ENCODE measurements around the gene SNAP29. TPM values are rescaled to one million over a fixed set of nuclear protein-coding genes. Genes with fewer than 3 reads are reported as not detected.

The SNAP29 gene
- total and polyA plus RNA-seq, 2 donors (not counting 3 experiments of a cell fraction or from before 2014, with no cell fraction given), result 16.4 to 26.7 TPM

- FAIRE-seq (no peak), DNase-seq (ENCODE audit: low read depth, low spot score) (no peak)
- Histone ChIP-seq H3K9ac (replicated peaks; ENCODE audit: extremely low read depth, insufficient read depth, low read length) (no peak overlapping the region), H3K4me3 (replicated peaks in 1 of 3; ENCODE audit: insufficient read depth in 1 of 3, low read depth in 1 of 3, low read length in 3 of 3) (no peak overlapping the region), H4K20me1 (replicated peaks; ENCODE audit: control insufficient read depth, extremely low read depth, insufficient read depth, low read length) (no peaks in the 10 kb centered on the region), H3K27ac (ENCODE audit: insufficient read depth, low read depth, low read length) (no peak overlapping the region), H3K27me3 (ENCODE audit: control insufficient read depth in 2 of 2, insufficient read depth in 2 of 2, low read length in 2 of 2) (no peaks in the 10 kb centered on the region), H2AFZ (ENCODE audit: low read depth, low read length) (no peak overlapping the region), H3K4me1 (ENCODE audit: control insufficient read depth, extremely low read depth, insufficient read depth, low read length) (no peaks in the 10 kb centered on the region), H3K9me1 (replicated peaks; ENCODE audit: control insufficient read depth, extremely low read depth, insufficient read depth, low read length) (no peaks in the 10 kb centered on the region), H3K79me2 (ENCODE audit: control insufficient read depth, insufficient read depth, low read length) (peaks cover 43% of the 10 kb centered on the region), H3K4me2 (ENCODE audit: insufficient read depth, low read length) (no peak overlapping the region), H3K36me3 (ENCODE audit: control insufficient read depth in 2 of 2, extremely low read depth in 1 of 2, insufficient read depth in 2 of 2, low read length in 2 of 2) (no peaks in the 10 kb centered on the region), H3K9me3 (replicated peaks; ENCODE audit: control insufficient read depth, insufficient read depth, low read length) (no peaks in the 10 kb centered on the region)
- POLR2A ChIA-PET, result no interaction called here
- TF ChIP-seq, protein P1, sequence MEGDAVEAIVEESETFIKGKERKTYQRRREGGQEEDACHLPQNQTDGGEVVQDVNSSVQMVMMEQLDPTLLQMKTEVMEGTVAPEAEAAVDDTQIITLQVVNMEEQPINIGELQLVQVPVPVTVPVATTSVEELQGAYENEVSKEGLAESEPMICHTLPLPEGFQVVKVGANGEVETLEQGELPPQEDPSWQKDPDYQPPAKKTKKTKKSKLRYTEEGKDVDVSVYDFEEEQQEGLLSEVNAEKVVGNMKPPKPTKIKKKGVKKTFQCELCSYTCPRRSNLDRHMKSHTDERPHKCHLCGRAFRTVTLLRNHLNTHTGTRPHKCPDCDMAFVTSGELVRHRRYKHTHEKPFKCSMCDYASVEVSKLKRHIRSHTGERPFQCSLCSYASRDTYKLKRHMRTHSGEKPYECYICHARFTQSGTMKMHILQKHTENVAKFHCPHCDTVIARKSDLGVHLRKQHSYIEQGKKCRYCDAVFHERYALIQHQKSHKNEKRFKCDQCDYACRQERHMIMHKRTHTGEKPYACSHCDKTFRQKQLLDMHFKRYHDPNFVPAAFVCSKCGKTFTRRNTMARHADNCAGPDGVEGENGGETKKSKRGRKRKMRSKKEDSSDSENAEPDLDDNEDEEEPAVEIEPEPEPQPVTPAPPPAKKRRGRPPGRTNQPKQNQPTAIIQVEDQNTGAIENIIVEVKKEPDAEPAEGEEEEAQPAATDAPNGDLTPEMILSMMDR (IDR thresholded peaks at IDR 0.05; ENCODE audit: extremely low read depth in 1 of 2, insufficient read depth in 1 of 2, low read depth in 1 of 2, low read length in 2 of 2), result no peak
- TF ChIP-seq MYC (IDR thresholded peaks at IDR 0.05; ENCODE audit: low read depth, low read length) (no peak), POLR2AphosphoS5 (IDR thresholded peaks at IDR 0.05; ENCODE audit: insufficient read depth, low read depth, low read length) (no peak), POLR2A (IDR thresholded peaks at IDR 0.05; ENCODE audit: low read depth, low read length) (no peak), GATA2 (IDR thresholded peaks at IDR 0.05; ENCODE audit: insufficient read depth, insufficient read length, low read depth, low read length) (no peak), FOS (IDR thresholded peaks at IDR 0.05; ENCODE audit: borderline replicate concordance, insufficient read depth, low read length) (no peak), JUN (IDR thresholded peaks at IDR 0.05; ENCODE audit: borderline replicate concordance, insufficient read depth, insufficient read length, low read depth) (no peak), MAX (IDR thresholded peaks at IDR 0.05; ENCODE audit: insufficient read depth, insufficient read length) (no peak), EZH2 (IDR thresholded peaks at IDR 0.05; ENCODE audit: borderline replicate concordance, low read depth, low read length, severe bottlenecking) (no peak)
- dilution Hi-C loops (cut with MboI; ENCODE audit: extremely low pct_ligation_motif_present, low sequenced_read_pairs) (no loop called here), intact Hi-C loops (cut with micrococcal nuclease) (no loop called here)
- BruUV-seq (replicated peaks), result no TSS peak
- CTCF ChIA-PET, result interaction anchor here (1.1 kb wide), 1 partner anchor 46 kb away, joined by 4 read pairs; no protein-coding TSS in a partner anchor
Measured at GRCh38 chr22:20839837-20840645, 18.8 kb upstream of the SNAP29 start.

Measured in endothelial cell of umbilical vein (primary cell).